SU-DHL-6 (cell line): Measurements from ENCODE around the gene NAP1L1.

Experiments
- CTCF ChIP-seq: fragments of 200-600 bp; sonication (generic); IDR thresholded peaks from one replicate; pipeline ENCODE4 v1.5.1; 2017; ENCODE audit warnings: antibody characterized with exemption, mild to moderate bottlenecking, low read length, moderate library complexity; ENCODE audit not compliant: insufficient read depth, poor library complexity, severe bottlenecking
- EZH2phosphoT487 ChIP-seq: fragments of 200-600 bp; sonication (generic), shearing (Covaris generic); conservative IDR thresholded peaks from 2 replicates; pipeline ENCODE4 v1.6.1; 2018; ENCODE audit warnings: mild to moderate bottlenecking, antibody characterized with exemption, low read length, moderate library complexity, mixed read lengths

DNA sequence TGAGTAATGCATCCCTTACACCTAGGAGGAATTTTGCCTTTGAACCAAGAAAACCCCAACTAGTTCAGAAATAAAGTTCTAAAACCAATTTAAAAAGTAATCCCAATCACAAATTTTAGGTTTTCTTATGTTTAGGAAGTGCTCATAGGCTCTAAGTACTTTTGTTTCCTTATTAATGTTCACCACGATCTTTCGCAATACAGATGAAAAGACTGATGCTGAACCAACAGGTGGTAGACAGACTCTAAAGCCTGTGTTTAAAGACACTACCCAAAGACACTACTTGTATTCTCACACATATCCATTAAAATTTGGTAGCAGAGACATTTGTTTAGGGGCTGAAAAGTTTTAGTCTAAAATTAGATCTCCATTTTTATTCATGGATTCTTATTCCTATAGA is 42.3 kb downstream of the NAP1L1 start:
- TF ChIP-seq CTCF (no peak), EZH2phosphoT487 (no peak)
